Measurements from ENCODE around the gene SLC14A1.

SLC14A1 gene

GRCh38 chr18:45760462-45761036, 36.6 kb downstream of the SLC14A1 start:
- FAIRE-seq = no peak

DNA sequence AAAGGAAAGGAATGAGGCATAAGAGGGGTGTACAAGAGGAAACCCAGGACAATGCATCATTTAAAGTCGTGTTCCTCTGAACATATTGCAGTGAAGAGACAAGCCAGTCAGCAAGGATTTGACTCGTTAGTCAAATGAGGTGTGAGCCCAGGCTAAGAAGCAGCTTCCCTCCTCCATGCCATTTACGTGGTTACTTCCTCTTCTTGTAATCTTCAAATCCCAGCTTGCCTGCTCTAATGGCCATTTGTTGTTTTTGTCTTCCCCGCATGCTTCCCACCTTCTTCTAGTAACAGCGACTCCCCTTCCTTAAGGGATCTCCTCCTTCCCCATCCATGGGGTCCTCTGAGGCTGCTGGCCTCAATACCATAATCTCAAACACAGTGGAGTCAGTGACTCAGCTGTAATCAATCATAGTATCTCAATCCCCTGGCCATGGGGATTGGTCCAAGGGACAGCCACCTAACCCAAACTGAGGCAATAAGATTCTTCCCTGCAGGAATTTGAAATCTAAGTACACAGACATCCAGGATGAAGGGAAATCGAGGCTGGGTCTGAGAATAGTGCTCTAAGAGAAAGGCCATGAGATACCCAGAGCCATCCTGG, 37.6 kb downstream of the SLC14A1 start:
- FAIRE-seq = no peak

DNA sequence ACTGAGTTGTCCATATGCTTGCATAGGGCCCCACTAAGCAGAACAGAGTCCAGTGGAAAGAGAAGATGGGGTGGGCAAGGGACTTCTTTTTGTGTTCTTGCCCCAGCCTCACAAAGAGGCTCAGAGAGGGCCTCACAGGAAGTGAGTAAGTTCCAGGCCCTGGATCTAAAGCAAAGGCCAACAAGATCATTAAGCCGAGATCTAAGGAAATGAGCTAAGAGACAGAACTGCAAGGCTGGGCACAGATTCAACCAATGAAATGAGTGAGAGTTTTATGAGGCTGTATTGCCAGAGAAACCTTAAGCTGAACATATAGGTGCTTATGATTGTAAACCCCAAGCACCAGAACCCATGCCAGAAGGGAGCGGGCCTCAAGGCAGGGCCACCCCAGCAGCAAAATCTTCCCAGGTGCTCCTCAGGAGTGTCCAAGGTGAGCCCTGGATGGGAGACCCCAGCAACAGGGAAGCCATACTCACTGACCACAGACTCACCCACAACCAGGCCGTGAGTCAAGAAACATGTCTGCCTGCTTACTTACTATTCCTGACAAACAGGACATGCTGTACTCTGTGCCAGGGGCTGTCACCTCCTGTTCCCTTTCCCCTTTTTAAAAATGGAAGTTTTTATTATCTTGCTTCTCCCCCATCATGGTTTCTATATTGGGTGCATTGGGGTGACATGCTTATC, 40.2 kb downstream of the SLC14A1 start:
- FAIRE-seq = no peak

- no peak for FAIRE-seq
Measured at GRCh38 chr18:45765796-45766195, 41.8 kb downstream of the SLC14A1 start.

DNA sequence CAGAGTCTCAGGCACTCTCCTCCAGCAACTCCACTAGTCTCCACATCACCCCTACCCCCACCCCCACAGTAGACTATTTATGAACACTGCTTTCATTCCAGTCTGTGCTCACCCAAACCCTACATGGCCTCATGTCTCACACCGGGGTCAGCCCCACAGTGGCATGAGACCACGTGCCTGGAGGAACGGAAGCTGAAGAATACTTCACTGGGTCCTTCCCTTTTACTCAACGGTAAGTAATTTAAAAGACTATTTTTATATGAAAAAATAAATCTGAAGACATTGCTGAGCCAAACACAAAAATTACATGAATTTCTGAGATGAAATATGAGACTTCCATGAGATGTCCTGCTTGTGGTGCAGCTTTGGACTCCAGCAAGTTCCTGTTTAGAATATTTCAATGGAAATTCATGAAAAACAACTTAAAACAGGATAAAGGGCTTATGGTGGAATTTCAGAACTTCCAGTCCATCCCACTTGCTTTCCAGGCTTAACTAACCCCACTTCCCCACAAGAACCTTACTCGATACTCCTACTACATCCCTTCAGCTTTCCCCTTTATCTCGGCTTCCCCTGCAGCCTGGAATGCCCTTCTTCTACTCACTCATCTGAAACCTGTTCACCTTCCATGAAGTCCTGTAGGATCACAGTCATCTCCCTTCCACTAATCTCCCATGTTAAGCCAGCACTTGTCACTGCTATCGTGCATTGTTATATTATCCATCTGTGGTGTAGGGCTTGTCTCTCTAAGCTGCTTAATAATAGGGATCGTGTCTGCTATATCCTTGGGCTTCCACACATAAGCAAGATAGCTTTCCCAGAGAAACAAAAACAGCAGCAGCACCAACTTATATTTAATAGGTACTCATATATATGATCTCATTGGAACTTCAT, 47.9 kb downstream of the SLC14A1 start:
- no peak for FAIRE-seq

GRCh38 chr18:45774065-45774521, 50.1 kb downstream of the SLC14A1 start:
- no peak for FAIRE-seq

- FAIRE-seq = no peak
Measured at GRCh38 chr18:45775241-45775676, 51.3 kb downstream of the SLC14A1 start.

GRCh38 chr18:45775743-45776142, 51.8 kb downstream of the SLC14A1 start:
- FAIRE-seq = no peak

GRCh38 chr18:45777393-45777792, 53.4 kb downstream of the SLC14A1 start:
- no peak for FAIRE-seq

GRCh38 chr18:45780568-45780967, 56.6 kb downstream of the SLC14A1 start:
- no peak for FAIRE-seq

GRCh38 chr18:45782662-45783061, 58.7 kb downstream of the SLC14A1 start:
- FAIRE-seq = no peak

- FAIRE-seq = no peak
Measured at GRCh38 chr18:45783097-45784075, 59.4 kb downstream of the SLC14A1 start.

DNA sequence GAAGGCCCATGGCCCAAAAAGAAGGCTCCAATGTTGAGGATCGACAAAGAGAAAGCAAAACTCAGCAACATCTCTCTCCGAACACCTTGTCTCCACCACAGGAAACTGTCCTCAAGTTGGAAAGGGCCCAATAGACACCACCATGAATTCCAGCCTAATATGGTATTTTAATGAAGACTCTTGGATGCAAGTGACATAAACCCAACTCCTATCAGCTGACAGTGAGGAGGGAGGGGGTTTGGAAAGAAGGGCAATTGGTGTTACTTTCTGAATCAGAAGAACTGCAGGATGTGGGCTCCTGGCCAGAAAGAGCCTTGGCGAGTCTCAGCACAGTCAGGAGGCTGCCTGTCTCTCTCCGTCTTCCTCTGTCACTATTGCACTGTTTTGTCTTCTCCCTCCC, 61.2 kb downstream of the SLC14A1 start:
- FAIRE-seq = no peak

- FAIRE-seq = no peak
Measured at GRCh38 chr18:45786941-45787340, 63.0 kb downstream of the SLC14A1 start.

DNA sequence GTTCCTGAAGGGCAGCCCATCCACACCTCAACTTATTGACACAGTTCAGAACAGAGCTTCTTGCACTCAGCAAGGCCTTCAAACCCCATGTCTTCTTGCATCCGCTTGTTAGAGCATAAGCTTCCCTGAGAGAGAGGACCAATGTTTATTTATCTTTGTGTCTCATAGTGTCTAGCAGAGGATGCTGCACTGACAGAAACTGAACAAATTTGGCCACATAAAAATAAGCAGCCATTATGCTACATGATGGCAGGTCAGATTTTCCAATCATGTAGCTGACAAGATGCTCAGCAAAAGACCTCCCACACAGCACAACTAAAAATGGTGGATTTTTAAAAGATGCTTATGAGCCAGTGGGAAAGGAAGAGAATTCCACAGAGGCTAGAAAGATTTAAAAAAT, 63.4 kb downstream of the SLC14A1 start:
- no peak for FAIRE-seq

GRCh38 chr18:45788861-45789260, 64.9 kb downstream of the SLC14A1 start:
- no peak for FAIRE-seq

GRCh38 chr18:45792506-45793263, 68.7 kb downstream of the SLC14A1 start:
- FAIRE-seq = no peak

GRCh38 chr18:45793264-45793965, 69.4 kb downstream of the SLC14A1 start:
- FAIRE-seq = no peak

- FAIRE-seq = no peak
Measured at GRCh38 chr18:45801416-45802004, 77.5 kb downstream of the SLC14A1 start.
